ENCODE data around the gene GADD45GIP1.

Gene GADD45GIP1

GRCh38 chr19:12991296-12991695, 34.3 kb upstream of the GADD45GIP1 start:
- no peaks in the 10 kb centered on the region for H3K9me3 ChIP-seq (ENCODE audit: severe bottlenecking)
- no peaks in the 10 kb centered on the region for H3K36me3 ChIP-seq
- H3K4me3 ChIP-seq (ENCODE audit: low read depth, low read length) = no peak overlapping the region
- DNase-seq = no peak
- H3K27ac ChIP-seq = no peak overlapping the region
- TF ChIP-seq CTCF (IDR thresholded peaks at IDR 0.05; ENCODE audit: low read depth, low read length) = no peak
- peaks cover 3% of the 10 kb centered on the region for H3K27me3 ChIP-seq (ENCODE audit: insufficient read depth, low read depth, severe bottlenecking)

- peaks cover 3% of the 10 kb centered on the region for H3K27me3 ChIP-seq (ENCODE audit: insufficient read depth, low read depth, severe bottlenecking)
- H3K27ac ChIP-seq = no peak overlapping the region
- no peaks in the 10 kb centered on the region for H3K36me3 ChIP-seq
- no peak for TF ChIP-seq CTCF (IDR thresholded peaks at IDR 0.05; ENCODE audit: low read depth, low read length)
- no peak for DNase-seq
- H3K9me3 ChIP-seq (ENCODE audit: severe bottlenecking) = no peaks in the 10 kb centered on the region
- H3K4me3 ChIP-seq (ENCODE audit: low read depth, low read length) = no peak overlapping the region
Measured at GRCh38 chr19:12990853-12991252, 33.8 kb upstream of the GADD45GIP1 start.

GRCh38 chr19:12990431-12990830, 33.4 kb upstream of the GADD45GIP1 start:
- H3K27me3 ChIP-seq (ENCODE audit: insufficient read depth, low read depth, severe bottlenecking) = peaks cover 3% of the 10 kb centered on the region
- DNase-seq = no peak
- H3K36me3 ChIP-seq = no peaks in the 10 kb centered on the region
- no peaks in the 10 kb centered on the region for H3K9me3 ChIP-seq (ENCODE audit: severe bottlenecking)
- H3K27ac ChIP-seq = no peak overlapping the region
- no peak for TF ChIP-seq CTCF (IDR thresholded peaks at IDR 0.05; ENCODE audit: low read depth, low read length)
- no peak overlapping the region for H3K4me3 ChIP-seq (ENCODE audit: low read depth, low read length)

- H3K36me3 ChIP-seq = no peaks in the 10 kb centered on the region
- TF ChIP-seq CTCF (IDR thresholded peaks at IDR 0.05; ENCODE audit: low read depth, low read length) = no peak
- no peak for DNase-seq
- no peaks in the 10 kb centered on the region for H3K27me3 ChIP-seq (ENCODE audit: insufficient read depth, low read depth, severe bottlenecking)
- H3K9me3 ChIP-seq (ENCODE audit: severe bottlenecking) = no peaks in the 10 kb centered on the region
- H3K27ac ChIP-seq = no peak overlapping the region
- H3K4me3 ChIP-seq (ENCODE audit: low read depth, low read length) = no peak overlapping the region
Measured at GRCh38 chr19:12987781-12988180, 30.8 kb upstream of the GADD45GIP1 start.

- Histone ChIP-seq H3K27ac (no peak overlapping the region), H3K27me3 (ENCODE audit: insufficient read depth, low read depth, severe bottlenecking) (no peaks in the 10 kb centered on the region), H3K36me3 (no peaks in the 10 kb centered on the region), H3K4me3 (ENCODE audit: low read depth, low read length) (no peak overlapping the region), H3K9me3 (ENCODE audit: severe bottlenecking) (no peaks in the 10 kb centered on the region)
- no peak for TF ChIP-seq CTCF (IDR thresholded peaks at IDR 0.05; ENCODE audit: low read depth, low read length)
- no peak for DNase-seq
Measured at GRCh38 chr19:12987190-12987589, 30.2 kb upstream of the GADD45GIP1 start.

GRCh38 chr19:12986726-12987125, 29.7 kb upstream of the GADD45GIP1 start:
- DNase-seq = no peak
- H3K36me3 ChIP-seq = no peaks in the 10 kb centered on the region

More at GRCh38 chr19:12986726-12987125, 29.7 kb upstream of the GADD45GIP1 start:
- no peak overlapping the region for H3K27ac ChIP-seq
- no peaks in the 10 kb centered on the region for H3K9me3 ChIP-seq (ENCODE audit: severe bottlenecking)
- no peak overlapping the region for H3K4me3 ChIP-seq (ENCODE audit: low read depth, low read length)
- no peak for TF ChIP-seq CTCF (IDR thresholded peaks at IDR 0.05; ENCODE audit: low read depth, low read length)
- H3K27me3 ChIP-seq (ENCODE audit: insufficient read depth, low read depth, severe bottlenecking) = no peaks in the 10 kb centered on the region
